Astrocyte of the spinal cord (primary cell): ENCODE measurements around the gene TAPT1.
"Not testable (repeated sequence)": the region's sequence is repeated elsewhere in the genome, so short reads cannot be mapped to it uniquely, and the experiment has no call there.

Experiments used
- DNase-seq: peaks from one replicate; pipeline ENCODE4 v3.0.0; 2011; ENCODE audit warnings: low read depth, low spot score
- H3K4me3 ChIP-seq: 2 replicates; pipeline ENCODE4 v1.5.1; 2011; ENCODE audit warnings: low read depth, mild to moderate bottlenecking, low read length, moderate library complexity
- CTCF ChIP-seq: IDR thresholded peaks from 2 replicates; pipeline ENCODE4 v1.5.1; 2012; ENCODE audit warnings: low read depth, mild to moderate bottlenecking, low read length, inconsistent platforms
- in situ Hi-C: cut with HindIII; loops from 2 replicates; pipeline ENCODE4 v1.10.0; 2017; ENCODE audit warnings: low sequenced_read_pairs

Gene TAPT1

GRCh38 chr4:16159286-16159685 is 67.0 kb downstream of the TAPT1 start:
- in situ Hi-C loops: no loop called here
- H3K4me3 ChIP-seq: no peak overlapping the region
- TF ChIP-seq CTCF: no peak
- DNase-seq: no peak

GRCh38 chr4:16158504-16158852 is 67.8 kb downstream of the TAPT1 start:
- in situ Hi-C loops: no loop called here
- DNase-seq: no peak
- TF ChIP-seq CTCF: no peak
- no peak overlapping the region for H3K4me3 ChIP-seq

GRCh38 chr4:16157609-16158503 is 68.4 kb downstream of the TAPT1 start:
- in situ Hi-C loops: no loop called here
- no peak overlapping the region for H3K4me3 ChIP-seq
- no peak for TF ChIP-seq CTCF
- no peak for DNase-seq

- no peak for DNase-seq
- no peak overlapping the region for H3K4me3 ChIP-seq
- in situ Hi-C loops: no loop called here
- no peak for TF ChIP-seq CTCF
These were observed 70.6 kb downstream of the TAPT1 start for GRCh38 chr4:16155528-16156169.

- no peak overlapping the region for H3K4me3 ChIP-seq
- no peak for DNase-seq
- TF ChIP-seq CTCF: no peak
- in situ Hi-C loops: no loop called here
These were observed 71.8 kb downstream of the TAPT1 start for GRCh38 chr4:16154451-16154850.

GRCh38 chr4:16150716-16151115 is 75.6 kb downstream of the TAPT1 start:
- TF ChIP-seq CTCF: no peak
- H3K4me3 ChIP-seq: no peak overlapping the region
- in situ Hi-C loops: no loop called here
- no peak for DNase-seq

- DNase-seq, H3K4me3 ChIP-seq, in situ Hi-C loops: not testable (repeated sequence)
These were observed 81.4 kb downstream of the TAPT1 start for GRCh38 chr4:16144913-16145312.
